ENCODE data around the gene TNP2. TPM values are rescaled to one million over a fixed set of nuclear protein-coding genes. Genes with fewer than 3 reads are reported as not detected.

TNP2 gene
- total RNA-seq (not detected), total RNA-seq (0 to 0.07 (median 0) reads per million in 29 experiments)
- total RNA-seq (2013) = not detected

- H3K36me3 Mint-ChIP-seq = no peaks in the 10 kb centered on the region
- no peak within 1 kb of the TSS for H3K27ac ChIP-seq (ENCODE audit: low read length)
- 98% methylated on average over 6 of the region's 11 CpGs for WGBS (ENCODE audit: insufficient coverage)
- H3K4me3 ChIP-seq (ENCODE audit: control insufficient read depth in 1 of 2, extremely low read depth in 1 of 2, low read length in 1 of 2) = no peak within 1 kb of the TSS
- DNase-seq = no peak
- no peaks in the 10 kb centered on the region for H3K9me3 Mint-ChIP-seq
- H3K9me3 ChIP-seq = no peaks in the 10 kb centered on the region
- no peaks in the 10 kb centered on the region for H3K27me3 ChIP-seq (replicated peaks in 1 of 2; ENCODE audit: control insufficient read depth in 2 of 2, extremely low read depth in 1 of 2, insufficient read depth in 2 of 2, low read length in 1 of 2)
- H3K4me3 Mint-ChIP-seq = no peak within 1 kb of the TSS
- POLR2A ChIA-PET = no interaction called here
- peaks cover 8 to 13% (median 8%) of the 10 kb centered on the region in 3 donors for H3K4me1 Mint-ChIP-seq
- no peaks in the 10 kb centered on the region for H3K27me3 Mint-ChIP-seq
- H3K36me3 ChIP-seq (ENCODE audit: control insufficient read depth in 2 of 2, extremely low read depth in 1 of 2, insufficient read depth in 1 of 2, low read length in 1 of 2) = no peaks in the 10 kb centered on the region
- H3K4me1 ChIP-seq (ENCODE audit: control insufficient read depth in 1 of 2, extremely low read depth in 1 of 2, insufficient read depth in 2 of 2, low read length in 2 of 2) = peaks cover 5 to 7% of the 10 kb centered on the region in 2 experiments
- CTCF ChIA-PET = interaction anchor here in 1 of 2 donors (1.2 kb wide), 1 partner anchor 139 kb away, joined by 3 read pairs; no protein-coding TSS in a partner anchor
- ATAC-seq (replicated peaks in 1 of 4) = no peak
- no peak within 1 kb of the TSS for H3K27ac Mint-ChIP-seq
Measured at GRCh38 chr16:11268921-11269375, at the start of gene TNP2. TNP2 (minus strand) TSS chr16:11269325; CDS start chr16:11269262, 63 bp downstream.

DNA sequence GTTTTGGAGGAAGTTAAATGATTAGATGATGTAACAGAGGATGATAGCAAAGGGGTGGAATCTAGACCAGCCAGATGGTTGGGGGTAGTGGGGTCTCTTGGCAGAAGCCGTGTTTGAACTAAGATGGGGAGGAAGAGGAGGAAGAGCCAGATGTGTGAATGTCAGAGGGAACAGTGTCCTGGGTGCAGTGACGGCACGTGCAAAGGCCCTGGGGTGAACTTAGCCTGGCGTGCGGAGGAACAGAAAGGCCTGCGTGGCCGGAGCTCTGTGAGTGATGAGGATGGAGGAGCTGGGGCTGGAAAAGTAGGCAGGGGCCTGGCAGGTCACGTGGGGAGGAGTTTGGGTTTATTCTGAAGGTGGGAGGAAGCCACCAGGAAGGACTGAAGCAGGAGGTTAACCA, 49.7 kb upstream of the TNP2 start:
- ChIA-PET CTCF (no interaction called here), POLR2A (no interaction called here)
- DNase-seq (no peak), ATAC-seq (replicated peaks in 1 of 4) (no peak)
- no peaks in the 10 kb centered on the region for H3K9me3 Mint-ChIP-seq
- H3K4me1 ChIP-seq (ENCODE audit: control insufficient read depth in 1 of 2, extremely low read depth in 1 of 2, insufficient read depth in 2 of 2, low read length in 2 of 2) = no peaks in the 10 kb centered on the region
- H3K27me3 Mint-ChIP-seq = no peaks in the 10 kb centered on the region
- H3K4me1 Mint-ChIP-seq = peaks cover 0 to 4% (median 2%) of the 10 kb centered on the region in 3 donors
- no peak overlapping the region for H3K27ac ChIP-seq (ENCODE audit: low read length)
- no peaks in the 10 kb centered on the region for H3K27me3 ChIP-seq (replicated peaks in 1 of 2; ENCODE audit: control insufficient read depth in 2 of 2, extremely low read depth in 1 of 2, insufficient read depth in 2 of 2, low read length in 1 of 2)
- H3K4me3 ChIP-seq (ENCODE audit: control insufficient read depth in 1 of 2, extremely low read depth in 1 of 2, low read length in 1 of 2) = no peak overlapping the region
- no peaks in the 10 kb centered on the region for H3K36me3 ChIP-seq (ENCODE audit: control insufficient read depth in 2 of 2, extremely low read depth in 1 of 2, insufficient read depth in 1 of 2, low read length in 1 of 2)
- no peaks in the 10 kb centered on the region for H3K9me3 ChIP-seq
- no peak overlapping the region for H3K4me3 Mint-ChIP-seq
- H3K36me3 Mint-ChIP-seq = no peaks in the 10 kb centered on the region
- H3K27ac Mint-ChIP-seq = no peak overlapping the region
- 91% methylated on average over 8 of the region's 8 CpGs for WGBS (ENCODE audit: insufficient coverage)

DNA sequence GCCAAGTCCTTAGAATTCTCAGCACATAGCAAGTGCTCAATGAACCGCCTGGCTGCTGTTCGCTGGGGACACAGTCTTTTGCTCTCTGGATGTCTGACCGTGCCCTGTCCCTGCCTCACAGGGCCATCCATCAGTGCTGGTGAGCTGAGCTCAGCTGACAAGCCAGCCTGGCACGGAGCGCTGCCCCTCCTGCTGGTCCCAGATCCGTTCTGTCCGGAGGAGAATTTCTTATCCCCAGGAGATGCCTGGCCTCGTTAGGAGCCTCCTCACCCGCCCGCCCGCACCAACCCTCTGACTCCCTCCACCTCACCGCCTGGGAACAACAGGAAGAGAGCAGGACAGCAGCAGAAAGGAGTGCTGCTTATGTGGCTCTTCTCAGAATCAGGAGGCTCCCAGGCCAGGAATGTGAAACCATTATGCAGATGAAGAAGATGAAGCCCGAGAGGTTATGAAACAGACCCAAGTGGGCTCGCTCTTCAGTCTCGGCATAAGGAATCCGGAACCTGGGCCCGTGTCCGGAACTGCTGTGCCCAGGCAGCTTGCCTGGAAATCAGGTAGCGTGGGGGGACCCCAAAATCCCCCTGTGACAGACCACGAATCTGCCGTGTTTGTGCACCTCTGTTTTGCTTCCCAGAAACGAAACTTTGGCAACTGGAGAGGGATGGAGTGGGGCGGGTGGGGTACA, 47.3 kb upstream of the TNP2 start:
- ATAC-seq (replicated peaks in 1 of 4) (no peak), DNase-seq (no peak)
- CTCF ChIA-PET = no interaction called here
- POLR2A ChIA-PET = interaction anchor here in 1 of 2 donors (0.6 kb wide), 1 partner anchor 33 kb away, joined by 13 read pairs; no protein-coding TSS in a partner anchor
- no peaks in the 10 kb centered on the region for H3K36me3 ChIP-seq (ENCODE audit: control insufficient read depth in 2 of 2, extremely low read depth in 1 of 2, insufficient read depth in 1 of 2, low read length in 1 of 2)
- no peaks in the 10 kb centered on the region for H3K9me3 ChIP-seq
- H3K4me1 Mint-ChIP-seq = peaks cover 16 to 24% (median 24%) of the 10 kb centered on the region in 3 donors
- H3K4me3 Mint-ChIP-seq = no peak overlapping the region
- 93% methylated on average over 17 of the region's 23 CpGs for WGBS (ENCODE audit: insufficient coverage)
- peaks cover 11 to 17% of the 10 kb centered on the region in 2 experiments for H3K4me1 ChIP-seq (ENCODE audit: control insufficient read depth in 1 of 2, extremely low read depth in 1 of 2, insufficient read depth in 2 of 2, low read length in 2 of 2)
- no peak overlapping the region for H3K4me3 ChIP-seq (ENCODE audit: control insufficient read depth in 1 of 2, extremely low read depth in 1 of 2, low read length in 1 of 2)
- H3K27ac ChIP-seq (ENCODE audit: low read length) = no peak overlapping the region
- H3K27me3 ChIP-seq (replicated peaks in 1 of 2; ENCODE audit: control insufficient read depth in 2 of 2, extremely low read depth in 1 of 2, insufficient read depth in 2 of 2, low read length in 1 of 2) = no peaks in the 10 kb centered on the region
- H3K36me3 Mint-ChIP-seq = no peaks in the 10 kb centered on the region
- H3K27me3 Mint-ChIP-seq = no peaks in the 10 kb centered on the region
- no peaks in the 10 kb centered on the region for H3K9me3 Mint-ChIP-seq
- H3K27ac Mint-ChIP-seq = peak overlapping the region in 1 of 2 donors; percentile 17

DNA sequence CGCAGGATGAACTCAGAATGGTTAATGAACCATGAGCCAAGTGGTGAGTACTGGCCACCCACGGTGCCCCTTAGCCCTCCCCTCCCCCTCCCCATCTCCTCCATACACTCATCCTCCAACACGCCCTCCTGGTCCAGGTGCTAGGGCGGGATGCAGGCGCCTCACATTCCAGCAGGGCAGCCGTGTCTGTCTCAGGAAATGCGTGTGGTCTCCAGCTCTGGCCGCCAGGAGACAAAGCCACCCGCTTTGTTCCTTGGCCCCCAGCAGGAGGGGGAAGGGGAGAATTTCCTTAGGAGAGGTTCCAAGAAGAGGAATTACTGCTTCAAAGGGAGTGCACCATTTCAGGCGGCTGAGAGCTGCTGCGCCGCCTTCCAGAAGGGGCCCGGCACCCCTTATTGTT, 46.4 kb upstream of the TNP2 start:
- H3K27me3 ChIP-seq (replicated peaks in 1 of 2; ENCODE audit: control insufficient read depth in 2 of 2, extremely low read depth in 1 of 2, insufficient read depth in 2 of 2, low read length in 1 of 2) = no peaks in the 10 kb centered on the region
- Mint-ChIP-seq H3K4me1 (peaks cover 25 to 33% (median 33%) of the 10 kb centered on the region in 3 donors), H3K36me3 (no peaks in the 10 kb centered on the region), H3K9me3 (no peaks in the 10 kb centered on the region), H3K27me3 (no peaks in the 10 kb centered on the region), H3K27ac (no peak overlapping the region), H3K4me3 (no peak overlapping the region)
- POLR2A ChIA-PET = interaction anchor here in 1 of 2 donors (0.5 kb wide), 1 partner anchor 60 kb away, joined by 3 read pairs; no protein-coding TSS in a partner anchor
- H3K9me3 ChIP-seq = no peaks in the 10 kb centered on the region
- H3K4me3 ChIP-seq (ENCODE audit: control insufficient read depth in 1 of 2, extremely low read depth in 1 of 2, low read length in 1 of 2) = no peak overlapping the region
- DNase-seq = no peak
- H3K27ac ChIP-seq (ENCODE audit: low read length) = no peak overlapping the region
- WGBS (ENCODE audit: insufficient coverage) = 83% methylated on average over 9 of the region's 13 CpGs
- ATAC-seq (replicated peaks in 1 of 4) = no peak
- H3K36me3 ChIP-seq (ENCODE audit: control insufficient read depth in 2 of 2, extremely low read depth in 1 of 2, insufficient read depth in 1 of 2, low read length in 1 of 2) = no peaks in the 10 kb centered on the region
- H3K4me1 ChIP-seq (ENCODE audit: control insufficient read depth in 1 of 2, extremely low read depth in 1 of 2, insufficient read depth in 2 of 2, low read length in 2 of 2) = peaks cover 14 to 26% of the 10 kb centered on the region in 2 experiments
- CTCF ChIA-PET = no interaction called here

GRCh38 chr16:11314309-11314894, 45.3 kb upstream of the TNP2 start:
- 96% methylated on average over 6 of the region's 8 CpGs for whole genome bisulfite sequencing (ENCODE audit: insufficient coverage)
- no peak overlapping the region for H3K4me3 Mint-ChIP-seq
- Histone ChIP-seq H3K27me3 (replicated peaks in 1 of 2; ENCODE audit: control insufficient read depth in 2 of 2, extremely low read depth in 1 of 2, insufficient read depth in 2 of 2, low read length in 1 of 2) (no peaks in the 10 kb centered on the region), H3K9me3 (no peaks in the 10 kb centered on the region), H3K27ac (ENCODE audit: low read length) (no peak overlapping the region), H3K36me3 (ENCODE audit: control insufficient read depth in 2 of 2, extremely low read depth in 1 of 2, insufficient read depth in 1 of 2, low read length in 1 of 2) (no peaks in the 10 kb centered on the region), H3K4me1 (ENCODE audit: control insufficient read depth in 1 of 2, extremely low read depth in 1 of 2, insufficient read depth in 2 of 2, low read length in 2 of 2) (peaks cover 16 to 37% of the 10 kb centered on the region in 2 experiments), H3K4me3 (ENCODE audit: control insufficient read depth in 1 of 2, extremely low read depth in 1 of 2, low read length in 1 of 2) (no peak overlapping the region)
- peaks cover 34 to 41% (median 41%) of the 10 kb centered on the region in 3 donors for H3K4me1 Mint-ChIP-seq
- H3K9me3 Mint-ChIP-seq = no peaks in the 10 kb centered on the region
- no peaks in the 10 kb centered on the region for H3K36me3 Mint-ChIP-seq
- DNase-seq (no peak), ATAC-seq (replicated peaks in 1 of 4) (no peak)
- no peaks in the 10 kb centered on the region for H3K27me3 Mint-ChIP-seq
- POLR2A ChIA-PET = no interaction called here
- no peak overlapping the region for H3K27ac Mint-ChIP-seq
- CTCF ChIA-PET = no interaction called here

DNA sequence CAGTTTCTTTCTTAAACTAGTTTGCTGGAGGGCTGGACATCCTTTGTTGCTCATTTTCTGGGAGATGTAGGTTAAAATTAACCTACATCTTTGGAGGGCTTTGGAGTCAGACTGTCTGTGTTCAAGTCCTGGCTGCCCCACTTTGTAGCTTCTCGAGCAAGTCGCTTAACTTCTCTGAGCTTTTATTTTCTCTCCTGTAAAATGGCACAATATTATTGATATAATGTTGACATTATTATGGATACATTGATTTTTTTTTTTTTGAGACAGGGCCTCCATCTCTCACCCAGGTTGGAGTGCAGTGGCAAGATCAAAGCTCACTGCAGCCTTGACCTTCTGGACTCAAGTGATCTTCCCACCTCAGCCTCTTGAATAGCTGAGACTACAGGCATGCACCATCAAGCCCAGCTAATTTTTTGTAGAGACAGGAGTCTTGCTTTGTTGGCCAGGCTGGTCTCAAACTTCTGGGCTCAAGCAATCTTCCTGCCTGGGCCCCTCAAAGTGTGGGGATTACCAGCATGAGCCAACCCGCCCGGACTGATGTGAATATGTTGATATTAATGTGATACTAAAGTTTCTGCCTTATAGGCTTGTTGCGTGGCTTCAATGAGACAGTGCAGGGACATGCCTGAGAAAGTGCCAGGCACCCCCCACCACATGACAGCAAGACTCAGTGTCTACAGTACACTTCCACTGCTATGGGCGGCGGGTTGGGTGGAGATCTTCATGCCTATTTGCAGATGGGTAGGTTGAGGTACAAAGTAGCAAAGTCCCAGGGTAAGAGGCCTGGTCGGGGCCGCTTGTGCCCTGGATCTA, 44.6 kb upstream of the TNP2 start:
- no peak overlapping the region for H3K4me3 ChIP-seq (ENCODE audit: control insufficient read depth in 1 of 2, extremely low read depth in 1 of 2, low read length in 1 of 2)
- WGBS (ENCODE audit: insufficient coverage) = 96% methylated on average over 4 of the region's 9 CpGs
- H3K9me3 ChIP-seq = no peaks in the 10 kb centered on the region
- H3K4me1 Mint-ChIP-seq = peaks cover 34 to 44% (median 42%) of the 10 kb centered on the region in 3 donors
- no peaks in the 10 kb centered on the region for H3K9me3 Mint-ChIP-seq
- H3K27ac ChIP-seq (ENCODE audit: low read length) = no peak overlapping the region
- no peaks in the 10 kb centered on the region for H3K36me3 ChIP-seq (ENCODE audit: control insufficient read depth in 2 of 2, extremely low read depth in 1 of 2, insufficient read depth in 1 of 2, low read length in 1 of 2)
- H3K27me3 ChIP-seq (replicated peaks in 1 of 2; ENCODE audit: control insufficient read depth in 2 of 2, extremely low read depth in 1 of 2, insufficient read depth in 2 of 2, low read length in 1 of 2) = no peaks in the 10 kb centered on the region
- CTCF ChIA-PET = no interaction called here
- no peak for DNase-seq
- H3K27ac Mint-ChIP-seq = peak overlapping the region; percentile 45 to 72
- H3K4me3 Mint-ChIP-seq = no peak overlapping the region
- peaks cover 17 to 43% of the 10 kb centered on the region in 2 experiments for H3K4me1 ChIP-seq (ENCODE audit: control insufficient read depth in 1 of 2, extremely low read depth in 1 of 2, insufficient read depth in 2 of 2, low read length in 2 of 2)
- no peak for ATAC-seq (replicated peaks in 1 of 4)
- POLR2A ChIA-PET = no interaction called here
- no peaks in the 10 kb centered on the region for H3K36me3 Mint-ChIP-seq
- no peaks in the 10 kb centered on the region for H3K27me3 Mint-ChIP-seq

Data from T-cell (primary cell).